HK-2 (cell line): ENCODE results near the gene KNTC1.
"Not testable (repeated sequence)": the region's sequence is repeated elsewhere in the genome, so short reads cannot be mapped to it uniquely, and the experiment has no call there.

Experiments
- DNase-seq: peaks from one replicate; pipeline ENCODE4 v3.0.0-alpha.2; 2018; ENCODE audit not compliant: unreplicated experiment

KNTC1 gene

GRCh38 chr12:122651520-122652224 lies 124.6 kb downstream of the KNTC1 start:
- no peak for DNase-seq

- DNase-seq: not testable (repeated sequence)
Measured at GRCh38 chr12:122653291-122653690, 126.2 kb downstream of the KNTC1 start.

GRCh38 chr12:122656298-122656697 lies 129.2 kb downstream of the KNTC1 start:
- DNase-seq: no peak

- DNase-seq: no peak
Measured at GRCh38 chr12:122659579-122659978, 132.5 kb downstream of the KNTC1 start.

GRCh38 chr12:122661246-122661645 lies 134.2 kb downstream of the KNTC1 start:
- no peak for DNase-seq

GRCh38 chr12:122661938-122662337 lies 134.9 kb downstream of the KNTC1 start:
- DNase-seq: no peak

- no peak for DNase-seq
Measured at GRCh38 chr12:122665349-122665748, 138.3 kb downstream of the KNTC1 start.

GRCh38 chr12:122665759-122666158 lies 138.7 kb downstream of the KNTC1 start:
- no peak for DNase-seq

- no peak for DNase-seq
Measured at GRCh38 chr12:122668268-122668667, 141.2 kb downstream of the KNTC1 start.

GRCh38 chr12:122669397-122670070 lies 142.5 kb downstream of the KNTC1 start:
- DNase-seq: peak; percentile 54

- DNase-seq: no peak
Measured at GRCh38 chr12:122672515-122672914, 145.5 kb downstream of the KNTC1 start.
